NCI-H1417 (cell line): ENCODE data around the gene NUDT4.

Source experiments
- DNase-seq, 3 experiments: peaks; one replicate each; lab custom pipeline; 2025; lab: John Stamatoyannopoulos, UW

NUDT4 gene

GRCh38 chr12:93377252-93378195 is at the start of gene NUDT4:
TSS of gene NUDT4 (plus strand) at chr12:93377925. CDS start at chr12:93378323, 398 bp downstream.
- peak; percentile 96 to 98 (median 97) for DNase-seq

DNA sequence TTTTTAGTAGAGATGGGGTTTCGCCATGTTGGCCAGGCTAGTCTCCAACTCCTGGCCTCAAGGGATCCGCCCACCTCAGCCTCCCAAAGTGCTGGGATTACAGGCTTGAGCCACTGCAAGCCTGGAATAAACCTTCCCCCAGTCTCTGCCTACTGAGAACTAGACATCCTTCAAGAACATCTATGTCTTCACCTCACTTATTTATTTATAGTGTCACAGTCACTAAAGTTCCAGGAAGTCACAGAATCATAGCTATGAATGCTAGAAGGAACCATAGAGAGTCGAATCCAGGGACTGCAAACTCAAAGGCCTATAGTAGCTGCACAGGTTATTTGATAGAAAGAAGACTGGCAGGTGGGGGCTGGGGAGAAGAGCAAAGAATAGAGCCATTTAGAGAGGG is 44.7 kb upstream of the NUDT4 start:
- DNase-seq: no peak

DNA sequence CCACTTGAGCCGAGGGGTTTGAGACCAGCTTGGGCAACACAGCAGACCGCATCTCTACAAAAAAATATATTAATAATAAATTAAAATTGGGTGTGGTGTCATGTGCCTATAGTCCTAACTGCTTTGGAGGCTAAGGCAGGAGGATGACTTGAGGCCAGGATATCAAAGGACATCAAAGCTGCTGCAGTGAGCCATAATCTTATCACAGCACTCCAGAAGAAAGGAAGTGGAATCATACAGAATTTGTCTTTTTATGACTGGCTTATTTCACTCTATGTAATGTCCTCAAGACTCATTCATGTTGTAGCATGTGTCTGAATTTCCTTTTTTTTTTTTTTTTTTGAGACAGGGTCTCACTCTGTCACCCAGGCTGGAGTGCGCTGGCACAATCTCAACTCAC is 43.9 kb upstream of the NUDT4 start:
- no peak for DNase-seq

DNA sequence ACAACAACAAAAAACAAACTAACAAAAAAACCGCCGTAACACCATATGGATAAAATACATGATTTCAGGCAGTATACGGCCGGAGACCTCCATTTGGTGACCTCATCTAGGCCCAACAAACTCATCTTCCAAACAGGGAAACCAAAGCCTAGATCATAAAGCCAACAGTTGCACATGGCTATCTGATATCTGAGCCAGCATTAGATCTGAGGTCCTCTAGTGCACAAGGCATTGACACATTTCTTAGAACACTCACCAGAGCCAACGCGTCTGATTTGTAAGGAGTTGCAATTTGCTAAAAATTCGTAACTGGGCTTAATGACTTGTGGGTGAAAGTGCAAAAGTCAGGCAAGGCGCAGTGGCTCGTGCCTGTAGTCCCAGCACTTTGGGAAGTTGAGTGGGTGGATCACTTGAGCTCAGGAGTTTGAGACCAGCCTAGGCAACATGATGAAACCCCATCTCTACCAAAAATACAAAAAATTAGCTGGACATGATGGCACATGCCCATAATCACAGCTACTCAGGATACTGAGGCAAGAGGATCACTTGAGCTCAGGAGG is 42.0 kb upstream of the NUDT4 start:
- DNase-seq: no peak

DNA sequence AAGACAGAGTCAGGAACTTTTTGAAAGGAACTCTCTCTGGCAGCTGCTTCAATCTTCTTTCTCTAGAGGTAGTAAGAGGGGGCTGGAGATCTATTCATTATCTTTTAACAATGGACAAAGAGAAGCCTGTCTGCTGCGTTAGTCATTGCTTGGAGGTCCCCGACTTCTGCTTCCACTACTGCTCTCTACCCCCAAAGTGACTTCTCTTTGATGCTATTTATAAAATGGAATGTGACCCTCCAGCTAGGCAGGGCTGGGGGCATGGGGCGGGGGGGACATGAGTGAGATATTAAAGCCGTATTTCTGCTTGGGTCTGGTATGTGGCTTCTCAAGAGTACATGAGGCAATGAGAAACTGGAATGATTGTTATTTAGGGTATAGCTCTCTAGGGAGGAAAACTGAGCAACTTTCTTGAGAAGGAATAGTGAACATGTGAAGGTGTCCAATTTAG is 41.4 kb upstream of the NUDT4 start:
- no peak for DNase-seq

- DNase-seq: no peak
These were observed 39.1 kb upstream of the NUDT4 start for GRCh38 chr12:93338598-93338997.

GRCh38 chr12:93339695-93340094 is 38.0 kb upstream of the NUDT4 start:
- DNase-seq: no peak

DNA sequence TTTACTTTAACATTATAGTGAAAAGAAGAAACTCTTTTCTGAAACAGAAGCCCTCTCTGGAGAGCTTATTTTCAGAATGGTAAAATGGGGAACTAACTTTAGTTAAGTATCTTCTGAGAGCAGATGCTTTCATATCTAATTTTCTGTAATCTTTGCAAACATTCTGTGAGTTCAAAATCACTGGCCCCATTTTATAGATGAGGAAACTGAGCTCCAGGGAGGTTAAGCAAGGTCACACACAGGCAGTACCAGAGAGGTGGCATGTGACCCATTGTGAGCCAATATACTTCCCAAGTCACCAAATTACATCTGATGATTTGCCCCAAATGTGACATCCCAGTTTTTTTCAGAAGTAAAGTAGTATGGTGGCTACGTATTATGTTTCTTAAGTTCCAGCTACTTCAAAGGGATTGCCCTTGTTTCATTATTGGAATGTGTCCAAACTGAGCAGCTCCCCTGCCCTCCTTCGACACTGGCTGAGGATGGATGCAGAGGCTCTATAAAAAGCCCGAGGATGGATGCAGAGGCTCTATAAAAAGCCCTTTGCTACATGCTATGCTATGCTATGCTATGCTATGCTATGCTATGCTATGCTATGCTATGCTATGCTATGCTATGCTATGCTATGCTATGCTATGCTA is 36.2 kb upstream of the NUDT4 start:
- no peak for DNase-seq

- no peak for DNase-seq
These were observed 30.5 kb upstream of the NUDT4 start for GRCh38 chr12:93347054-93347785.

DNA sequence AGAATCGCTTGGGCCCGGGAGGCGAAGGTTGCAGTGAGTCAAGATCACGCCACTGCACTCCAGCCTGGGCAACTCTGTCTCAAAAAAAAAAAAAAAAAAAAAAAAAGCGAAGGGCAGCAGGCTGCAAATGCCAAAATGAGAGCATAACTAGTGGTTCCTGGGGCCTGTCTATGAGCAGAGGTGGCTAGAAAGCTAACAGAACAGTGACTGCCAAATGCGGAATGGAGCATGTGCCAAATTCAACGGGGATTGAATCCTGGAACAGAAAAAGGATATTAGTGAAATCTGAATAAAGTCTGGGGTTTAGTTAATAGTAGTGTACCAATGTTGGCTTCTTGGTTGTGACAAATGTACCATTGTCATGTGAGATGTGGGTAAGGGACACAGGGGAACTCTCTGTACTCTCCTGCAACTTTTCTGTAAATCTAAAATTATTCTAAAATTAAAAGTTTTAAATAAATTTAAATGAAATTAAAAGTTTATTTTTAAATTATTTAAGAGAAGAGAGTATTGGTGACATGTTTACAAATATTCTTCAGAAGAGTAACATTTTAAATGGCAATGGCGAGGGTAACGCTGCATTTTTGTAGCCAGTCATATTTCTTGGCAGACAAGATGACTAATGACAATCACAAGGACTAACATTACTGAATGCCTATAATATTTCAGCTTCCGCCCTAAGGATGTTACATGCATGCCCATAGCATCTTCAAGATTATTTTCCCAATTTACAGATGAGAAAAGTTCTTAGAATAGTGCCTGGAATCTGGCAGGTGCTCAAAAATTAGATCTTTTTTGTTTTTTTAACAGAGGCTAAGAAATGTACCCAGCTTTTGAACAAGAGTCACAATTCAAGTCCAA is 28.9 kb upstream of the NUDT4 start:
- no peak for DNase-seq

GRCh38 chr12:93351726-93352125 is 26.0 kb upstream of the NUDT4 start:
- no peak for DNase-seq

DNA sequence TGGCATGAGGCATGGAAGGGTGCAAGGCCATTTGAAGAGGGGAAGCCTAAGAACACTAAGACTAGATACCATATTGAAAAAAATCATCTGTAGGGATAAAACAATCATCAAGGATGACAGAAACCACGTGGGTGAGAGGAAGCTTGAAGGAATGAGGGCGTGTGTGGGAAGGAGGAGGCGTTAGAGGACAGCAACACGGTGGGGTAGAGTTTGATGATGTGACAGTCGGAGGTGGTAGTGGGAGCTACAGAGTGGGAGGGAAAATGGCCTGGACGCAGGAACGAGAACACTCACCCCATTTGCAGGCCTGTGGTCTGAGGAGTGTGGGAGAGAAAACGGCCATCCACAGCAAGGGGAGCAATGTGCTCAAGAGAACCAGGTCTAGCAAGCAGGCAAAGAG is 25.4 kb upstream of the NUDT4 start:
- no peak for DNase-seq

DNA sequence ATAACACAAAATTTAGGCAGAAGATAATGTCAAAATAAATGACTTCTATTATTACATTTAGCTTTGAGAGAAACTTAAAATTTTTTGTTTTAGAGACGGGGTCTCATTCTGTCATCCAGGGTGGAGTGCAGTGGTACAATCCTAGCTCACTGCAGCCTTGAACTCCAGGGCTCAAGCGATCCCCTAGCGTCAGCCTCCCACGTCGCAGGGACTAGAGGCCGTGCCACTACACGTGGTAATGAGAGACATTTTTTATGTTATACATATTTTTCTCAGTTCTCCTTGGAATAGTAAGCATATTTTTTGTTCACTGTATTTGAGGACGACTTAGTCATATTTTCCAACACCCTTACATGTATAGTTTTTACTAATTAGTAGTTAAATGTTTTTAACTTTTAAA is 21.5 kb upstream of the NUDT4 start:
- DNase-seq: no peak

DNA sequence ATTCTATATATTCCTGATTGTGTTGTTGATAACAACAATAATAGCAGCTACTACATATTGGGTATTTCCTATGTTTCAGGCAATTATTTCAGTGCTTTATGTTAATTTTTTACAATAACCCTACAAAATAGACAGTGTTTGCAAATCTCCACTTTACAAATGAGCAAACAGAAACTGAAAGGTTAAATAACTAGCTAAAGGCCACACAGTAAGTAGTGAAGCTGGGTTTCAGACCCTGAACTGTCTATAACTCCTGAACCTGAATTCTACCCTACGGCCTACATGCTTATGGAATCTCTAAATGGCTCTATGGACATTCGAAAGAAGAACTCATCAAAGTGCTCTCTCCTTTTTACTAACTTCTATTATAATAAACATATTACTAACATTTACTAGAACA is 19.7 kb upstream of the NUDT4 start:
- no peak for DNase-seq

DNA sequence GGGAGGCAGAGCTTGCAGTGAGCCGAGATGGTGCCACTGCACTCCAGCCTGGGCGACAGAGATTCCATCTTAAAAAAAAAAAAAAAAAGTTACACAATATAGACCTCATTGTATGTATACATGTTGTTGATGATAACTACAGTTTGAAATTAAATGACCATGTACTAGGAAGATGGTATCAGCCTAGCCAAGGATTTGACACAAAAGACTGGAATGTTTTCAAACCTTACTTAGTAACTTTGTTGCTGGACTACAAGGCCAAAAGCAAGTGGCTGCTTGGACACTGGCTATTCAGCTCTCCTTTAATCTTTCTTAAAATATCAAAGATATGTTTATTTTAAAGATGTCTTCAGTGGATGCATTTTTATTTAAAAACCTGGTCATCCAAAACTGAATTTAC is 18.9 kb upstream of the NUDT4 start:
- DNase-seq: no peak

DNA sequence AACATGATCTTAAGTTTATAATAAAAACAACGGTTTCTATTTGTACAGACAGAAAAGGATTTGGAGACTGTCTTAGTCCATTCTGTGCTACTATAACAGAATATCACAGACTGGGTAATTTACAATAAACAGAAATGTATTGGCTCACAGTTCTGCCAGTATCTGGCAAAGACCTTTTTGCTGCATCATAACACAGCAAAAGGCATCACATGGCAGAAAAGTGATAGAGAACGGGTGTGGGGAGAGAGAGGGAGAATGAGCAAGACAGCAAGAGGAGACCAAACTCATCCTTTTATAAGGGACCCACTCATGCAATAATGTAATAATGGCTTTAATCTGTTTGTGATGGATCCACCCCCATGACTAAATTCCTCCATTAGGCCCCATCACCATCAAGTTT is 17.0 kb upstream of the NUDT4 start:
- no peak for DNase-seq

- DNase-seq: peak in 1 of 3 experiments; percentile 29
These were observed 16.4 kb upstream of the NUDT4 start for GRCh38 chr12:93361151-93361919.

- no peak for DNase-seq
These were observed 13.9 kb upstream of the NUDT4 start for GRCh38 chr12:93363841-93364297.

- no peak for DNase-seq
These were observed 11.9 kb upstream of the NUDT4 start for GRCh38 chr12:93365616-93366405.

DNA sequence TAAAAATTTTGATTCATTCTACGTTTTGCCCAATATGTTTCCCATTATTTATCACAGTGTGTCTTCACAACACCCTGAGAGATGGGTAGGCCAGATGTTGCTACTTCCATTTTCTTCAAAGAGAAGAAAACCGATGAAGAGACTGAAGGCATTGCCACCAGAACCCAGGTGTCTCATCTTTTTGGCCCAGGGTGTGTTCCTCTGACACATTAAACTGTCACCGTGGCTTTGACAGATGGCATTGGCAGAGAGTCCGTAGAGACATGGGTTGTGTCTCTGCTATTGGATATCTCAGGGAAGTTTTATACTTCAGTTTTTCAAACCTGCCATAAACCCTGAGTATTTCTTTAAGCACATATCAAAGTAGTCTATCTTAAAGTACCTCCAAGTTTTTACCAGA is 11.3 kb upstream of the NUDT4 start:
- DNase-seq: no peak
